CD8-positive, alpha-beta memory T cell (primary cell): ENCODE measurements around the gene GABBR1. TPM values are rescaled to one million over a fixed set of nuclear protein-coding genes. Genes with fewer than 3 reads are reported as not detected.

Source experiments
- CTCF ChIA-PET: fragments of 350-600 bp; sonication (Branson Sonifier 250); formaldehyde crosslinking; loops from one replicate; lab custom pipeline; 2021; ENCODE audit warnings: antibody characterized with exemption; lab: Charles Lee
- POLR2A ChIA-PET: fragments of 350-600 bp; sonication (Branson Sonifier 250); formaldehyde crosslinking; loops from one replicate; lab custom pipeline; 2021; ENCODE audit warnings: antibody characterized with exemption; lab: Charles Lee
- DNase-seq, 5 donors: peaks; one replicate each; pipeline versions ENCODE4 v3.0.0 to v3.0.0-alpha.2; 2020 to 2022; ENCODE audit warnings: mixed read lengths in 1 of 5
- H3K27ac ChIP-seq: one replicate; pipeline ENCODE4 v1.7.0; 2013; ENCODE audit warnings: low read depth, mild to moderate bottlenecking, low read length, moderate library complexity
- H3K27me3 ChIP-seq: 2 replicates; pipeline ENCODE4 v1.7.0; 2013; ENCODE audit warnings: low read length, mild to moderate bottlenecking; ENCODE audit not compliant: insufficient read depth, poor library complexity, severe bottlenecking
- H3K36me3 ChIP-seq: 2 replicates; pipeline ENCODE4 v1.7.0; 2013; ENCODE audit warnings: mild to moderate bottlenecking, low read length, moderate library complexity; ENCODE audit not compliant: insufficient read depth
- H3K4me1 ChIP-seq: 2 replicates; pipeline ENCODE4 v1.7.0; 2013; ENCODE audit warnings: mild to moderate bottlenecking, low read length, moderate library complexity; ENCODE audit not compliant: insufficient read depth
- H3K4me3 ChIP-seq: 2 replicates; pipeline ENCODE4 v1.7.0; 2013; ENCODE audit warnings: mild to moderate bottlenecking, low read length
- H3K9me3 ChIP-seq: 2 replicates; pipeline ENCODE4 v1.7.0; 2013; ENCODE audit warnings: mild to moderate bottlenecking, low read length
- H3K27ac Mint-ChIP-seq, 8 donors: one replicate each; pipeline ENCODE4 v1.8.0; 2020 to 2021; ENCODE audit warnings: mixed read lengths in 8 of 8, mild to moderate bottlenecking in 6 of 8, inconsistent platforms in 3 of 8, moderate library complexity in 3 of 8
- H3K27me3 Mint-ChIP-seq, 2 donors: one replicate each; pipeline ENCODE4 v1.8.0; 2020 to 2021; ENCODE audit warnings: mixed read lengths in 2 of 2, mild to moderate bottlenecking in 1 of 2, moderate library complexity in 1 of 2
- H3K36me3 Mint-ChIP-seq, 3 donors: one replicate each; pipeline ENCODE4 v1.8.0; 2020 to 2021; ENCODE audit warnings: mixed read lengths in 3 of 3, inconsistent platforms in 1 of 3, mild to moderate bottlenecking in 1 of 3
- H3K4me1 Mint-ChIP-seq, 3 donors: one replicate each; pipeline ENCODE4 v1.8.0; 2020 to 2021; ENCODE audit warnings: mixed read lengths in 3 of 3, inconsistent platforms in 1 of 3, mild to moderate bottlenecking in 1 of 3
- H3K4me3 Mint-ChIP-seq, 7 donors: one replicate each; pipeline ENCODE4 v1.8.0; 2020 to 2021; ENCODE audit warnings: mixed read lengths in 7 of 7, mild to moderate bottlenecking in 6 of 7, moderate library complexity in 4 of 7, inconsistent platforms in 2 of 7
- H3K9me3 Mint-ChIP-seq, 5 donors: one replicate each; pipeline ENCODE4 v1.8.0; 2020 to 2022; ENCODE audit warnings: mixed read lengths in 5 of 5, mild to moderate bottlenecking in 3 of 5, moderate library complexity in 2 of 5, inconsistent platforms in 1 of 5
- polyA plus RNA-seq: library from polyadenylated mRNA; unstranded; fragments of 300-500 nt; fragmentation: Illumina TruSeq; gene quantifications from one replicate; pipeline ENCODE4 v1.2.3, GENCODE V29; 2021
- total RNA-seq, 2 experiments: library from RNA; stranded (reverse); gene quantifications; one replicate each; pipeline ENCODE4 v1.2.3, GENCODE V29; 2021

Gene GABBR1
- total and polyA plus RNA-seq, 3 experiments from 2014 or later: 0.45 to 8.8 (median 8.3) TPM

DNA sequence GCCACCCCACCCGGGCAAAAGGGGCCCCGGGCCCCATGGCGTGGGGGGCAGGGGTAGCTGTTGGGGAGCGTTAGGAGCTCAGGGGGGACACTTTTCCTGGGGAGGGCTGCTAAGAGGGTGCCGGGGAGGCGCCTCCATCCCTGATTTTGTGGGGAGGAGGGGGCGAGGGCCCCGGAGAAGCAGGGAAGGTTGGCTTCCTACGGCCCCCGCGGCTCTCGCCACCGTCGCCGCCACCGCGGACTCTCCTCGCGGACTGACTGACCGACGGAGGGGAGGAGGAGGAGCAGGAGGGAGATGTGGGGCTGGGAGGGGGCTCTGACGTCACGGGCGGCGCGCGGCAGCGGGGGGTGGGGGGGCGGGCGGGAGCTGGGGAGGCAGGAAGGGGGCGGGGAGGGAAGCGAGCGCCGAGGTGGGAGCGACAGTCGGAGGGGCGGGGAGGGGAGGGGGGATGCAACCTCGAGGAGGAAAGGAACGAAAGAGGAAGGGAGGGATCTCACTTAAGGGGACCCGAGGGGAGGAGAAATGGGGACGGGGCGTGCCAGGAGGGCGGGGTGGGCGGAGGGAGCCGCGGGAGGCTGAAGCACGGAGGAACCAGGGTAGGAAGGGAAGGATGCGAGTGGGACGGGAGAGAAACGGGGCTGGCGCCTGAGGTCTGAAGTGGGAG lies 5.1 kb downstream of the GABBR1 start:
- H3K27me3 ChIP-seq: peaks cover 4% of the 10 kb centered on the region
- H3K4me1 ChIP-seq: peaks cover 23% of the 10 kb centered on the region
- ChIA-PET POLR2A (interaction anchor here (0.5 to 1.8 kb wide), 3 partner anchors 22 to 1139 kb away, joined by 3 to 9 read pairs (median 3); no protein-coding TSS in a partner anchor), CTCF (interaction anchor here (0.6 to 8.4 kb wide), 4 partner anchors 12 to 431 kb away, joined by 3 to 34 read pairs (median 8); no protein-coding TSS in a partner anchor)
- Mint-ChIP-seq H3K4me3 (peak overlapping the region; percentile 81 to 94 (median 92)), H3K27ac (peak overlapping the region in 6 of 8 donors; percentile 2 to 78 (median 52)), H3K4me1 (peaks cover 33 to 38% (median 36%) of the 10 kb centered on the region in 3 donors), H3K9me3 (no peaks in the 10 kb centered on the region), H3K27me3 (peaks cover 3 to 21% of the 10 kb centered on the region in 2 donors), H3K36me3 (peaks cover 0 to 1% (median under 1%) of the 10 kb centered on the region in 3 donors)
- H3K36me3 ChIP-seq: no peaks in the 10 kb centered on the region
- H3K27ac ChIP-seq: peak overlapping the region; percentile 57
- peak; percentile 37 to 73 (median 51) for DNase-seq
- peak overlapping the region; percentile 78 for H3K4me3 ChIP-seq
- H3K9me3 ChIP-seq: no peaks in the 10 kb centered on the region

DNA sequence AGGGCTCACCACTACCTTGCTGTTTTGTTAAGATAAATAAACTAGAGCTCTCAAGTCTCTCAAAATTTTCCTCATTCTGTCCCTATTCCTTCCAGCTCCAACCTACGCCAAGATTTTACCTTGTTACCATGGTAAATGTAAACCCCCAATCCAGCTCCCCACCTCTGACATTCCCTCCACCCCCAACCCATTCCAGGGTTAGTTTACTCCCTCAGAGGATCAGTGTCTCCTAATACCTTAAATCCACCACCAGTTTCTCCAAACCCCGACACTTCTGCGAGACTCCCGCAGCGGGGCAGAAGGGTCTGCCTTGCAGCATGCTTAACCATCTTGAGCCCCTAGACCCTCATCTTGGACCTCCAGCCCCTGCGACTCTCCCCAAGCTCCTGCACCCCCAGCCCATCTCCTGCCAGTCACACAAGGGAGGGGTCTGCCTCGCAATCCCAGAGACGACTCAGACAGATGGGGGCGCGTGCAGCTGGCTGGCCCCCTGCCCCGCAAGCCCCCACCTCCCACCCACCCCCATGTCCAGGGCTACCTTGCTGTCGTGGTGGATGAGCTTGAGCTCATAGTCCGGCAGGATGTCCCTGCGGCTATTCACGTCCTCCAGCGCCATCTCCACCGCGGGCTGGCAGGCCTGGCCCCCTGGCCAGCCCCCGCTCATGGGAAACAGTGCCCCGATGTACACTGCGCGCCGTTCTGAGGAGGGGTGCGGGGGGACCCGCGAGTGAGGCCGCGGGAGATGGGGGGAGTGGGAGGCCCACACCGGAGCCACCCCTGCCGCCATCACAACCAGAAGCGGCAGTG lies 5.8 kb downstream of the GABBR1 start:
- Histone ChIP-seq H3K4me3 (no peak overlapping the region), H3K4me1 (peaks cover 22% of the 10 kb centered on the region), H3K36me3 (no peaks in the 10 kb centered on the region), H3K9me3 (no peaks in the 10 kb centered on the region), H3K27me3 (peaks cover 4% of the 10 kb centered on the region), H3K27ac (peak overlapping the region; percentile 43)
- H3K4me3 Mint-ChIP-seq: peak overlapping the region; percentile 62 to 77 (median 70)
- CTCF ChIA-PET: interaction anchor here (1.7 to 8.4 kb wide), 3 partner anchors 12 to 27 kb away, joined by 4 to 34 read pairs (median 12); no protein-coding TSS in a partner anchor
- DNase-seq: peak in 1 of 5 donors; percentile 51
- POLR2A ChIA-PET: interaction anchor here (0.5 to 1.8 kb wide), 3 partner anchors 23 to 1139 kb away, joined by 3 to 9 read pairs (median 3); no protein-coding TSS in a partner anchor
- H3K9me3 Mint-ChIP-seq: no peaks in the 10 kb centered on the region
- H3K27ac Mint-ChIP-seq: peak overlapping the region; percentile 23 to 88 (median 59)
- H3K27me3 Mint-ChIP-seq: peaks cover 3 to 20% of the 10 kb centered on the region in 2 donors
- H3K36me3 Mint-ChIP-seq: peaks cover 0 to 4% (median 1%) of the 10 kb centered on the region in 3 donors
- H3K4me1 Mint-ChIP-seq: peaks cover 32 to 37% (median 35%) of the 10 kb centered on the region in 3 donors

DNA sequence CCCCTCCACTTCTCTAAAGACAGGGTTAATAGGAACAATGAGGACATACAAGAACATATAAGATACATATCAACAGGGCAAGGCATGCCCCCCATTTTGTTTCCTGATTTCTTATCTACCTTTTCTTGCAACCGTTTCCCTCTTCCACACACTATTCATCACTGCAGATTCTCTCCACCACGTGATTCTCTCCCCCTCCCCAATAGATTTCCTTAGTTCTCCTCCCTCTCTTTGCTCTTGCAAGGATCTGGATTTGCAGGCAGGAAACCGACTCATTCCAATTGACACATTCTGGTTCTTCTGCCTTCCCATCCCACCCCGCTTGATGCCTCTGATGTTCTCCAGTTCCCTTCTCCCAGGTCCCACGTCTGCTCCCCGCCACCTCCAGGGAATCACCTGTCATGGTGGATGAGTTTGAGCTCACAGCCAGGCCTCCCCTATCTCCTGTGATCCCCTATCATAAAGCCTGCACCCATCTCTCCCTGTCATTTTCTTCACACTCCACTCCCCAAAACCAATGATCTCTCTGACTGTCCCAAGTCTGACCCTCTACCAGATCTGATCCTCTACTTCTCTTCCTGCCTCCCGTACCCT lies 7.5 kb downstream of the GABBR1 start:
- peaks cover 0 to 18% (median 1%) of the 10 kb centered on the region in 3 donors for H3K36me3 Mint-ChIP-seq
- ChIA-PET CTCF (interaction anchor here (1.7 to 8.4 kb wide), 3 partner anchors 14 to 28 kb away, joined by 4 to 34 read pairs (median 12); no protein-coding TSS in a partner anchor), POLR2A (no interaction called here)
- peak overlapping the region in 4 of 8 donors; percentile 11 to 83 (median 34) for H3K27ac Mint-ChIP-seq
- no peak overlapping the region for H3K4me3 ChIP-seq
- peaks cover 0 to 14% of the 10 kb centered on the region in 2 donors for H3K27me3 Mint-ChIP-seq
- H3K4me1 ChIP-seq: peaks cover 8% of the 10 kb centered on the region
- no peaks in the 10 kb centered on the region for H3K9me3 Mint-ChIP-seq
- no peaks in the 10 kb centered on the region for H3K9me3 ChIP-seq
- no peak for DNase-seq
- peak overlapping the region in 1 of 7 donors; percentile 76 for H3K4me3 Mint-ChIP-seq
- H3K27me3 ChIP-seq: peaks cover 3% of the 10 kb centered on the region
- H3K4me1 Mint-ChIP-seq: peaks cover 18 to 23% (median 21%) of the 10 kb centered on the region in 3 donors
- no peaks in the 10 kb centered on the region for H3K36me3 ChIP-seq
- H3K27ac ChIP-seq: no peak overlapping the region

DNA sequence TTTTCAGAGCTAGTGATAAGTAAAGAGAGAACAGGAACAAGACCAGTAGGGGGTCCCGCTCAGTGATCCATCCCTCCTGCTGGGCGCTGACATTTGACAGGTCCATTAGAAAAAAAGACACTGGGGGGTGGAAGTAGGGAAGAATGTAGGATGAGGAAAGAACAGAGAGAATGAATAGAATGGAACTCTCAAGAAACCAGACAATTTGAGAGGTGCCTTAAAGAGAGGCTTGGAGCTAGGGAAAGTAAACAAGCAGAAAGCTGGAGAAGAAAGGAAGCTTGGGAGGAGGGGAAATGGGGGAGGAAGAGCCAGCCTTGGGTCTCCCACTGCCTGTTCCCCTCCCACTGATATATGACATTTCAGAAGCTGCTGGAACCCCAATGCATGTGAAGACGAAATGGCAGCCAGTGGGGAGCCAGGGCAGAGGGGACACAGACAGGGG lies 8.4 kb downstream of the GABBR1 start:
- no peaks in the 10 kb centered on the region for H3K9me3 ChIP-seq
- Mint-ChIP-seq H3K27me3 (peaks cover 0 to 14% of the 10 kb centered on the region in 2 donors), H3K4me1 (peaks cover 18 to 20% (median 18%) of the 10 kb centered on the region in 3 donors), H3K9me3 (no peaks in the 10 kb centered on the region), H3K27ac (peak overlapping the region in 3 of 8 donors; percentile 12 to 79 (median 36)), H3K36me3 (peaks cover 0 to 25% (median 0%) of the 10 kb centered on the region in 3 donors), H3K4me3 (peak overlapping the region in 1 of 7 donors; percentile 16)
- no peaks in the 10 kb centered on the region for H3K36me3 ChIP-seq
- H3K27ac ChIP-seq: no peak overlapping the region
- no peak overlapping the region for H3K4me3 ChIP-seq
- no peaks in the 10 kb centered on the region for H3K27me3 ChIP-seq
- DNase-seq: no peak
- ChIA-PET CTCF (interaction anchor here (1.1 to 8.4 kb wide), 2 partner anchors 11 to 25 kb away, joined by 3 to 34 read pairs; no protein-coding TSS in a partner anchor), POLR2A (no interaction called here)
- H3K4me1 ChIP-seq: peaks cover 8% of the 10 kb centered on the region

DNA sequence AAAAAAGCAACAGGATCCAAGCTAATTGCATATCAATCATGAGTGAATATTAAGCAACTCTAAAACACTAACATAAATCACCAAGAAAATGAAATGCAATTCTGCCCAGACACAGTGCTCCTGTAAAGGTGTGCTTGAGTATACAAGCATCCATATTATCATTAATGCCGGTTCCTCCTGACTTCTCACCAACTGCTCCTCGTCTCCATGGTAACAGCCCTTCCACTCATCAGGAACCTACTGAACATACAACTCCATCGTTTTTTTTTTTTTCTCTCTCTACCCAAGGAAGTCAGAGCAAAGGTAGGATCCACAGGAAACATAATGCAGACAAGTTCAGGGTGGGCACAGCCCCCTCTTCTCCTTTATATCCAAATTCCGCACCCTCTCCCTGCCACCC lies 12.4 kb downstream of the GABBR1 start:
- POLR2A ChIA-PET: no interaction called here

DNA sequence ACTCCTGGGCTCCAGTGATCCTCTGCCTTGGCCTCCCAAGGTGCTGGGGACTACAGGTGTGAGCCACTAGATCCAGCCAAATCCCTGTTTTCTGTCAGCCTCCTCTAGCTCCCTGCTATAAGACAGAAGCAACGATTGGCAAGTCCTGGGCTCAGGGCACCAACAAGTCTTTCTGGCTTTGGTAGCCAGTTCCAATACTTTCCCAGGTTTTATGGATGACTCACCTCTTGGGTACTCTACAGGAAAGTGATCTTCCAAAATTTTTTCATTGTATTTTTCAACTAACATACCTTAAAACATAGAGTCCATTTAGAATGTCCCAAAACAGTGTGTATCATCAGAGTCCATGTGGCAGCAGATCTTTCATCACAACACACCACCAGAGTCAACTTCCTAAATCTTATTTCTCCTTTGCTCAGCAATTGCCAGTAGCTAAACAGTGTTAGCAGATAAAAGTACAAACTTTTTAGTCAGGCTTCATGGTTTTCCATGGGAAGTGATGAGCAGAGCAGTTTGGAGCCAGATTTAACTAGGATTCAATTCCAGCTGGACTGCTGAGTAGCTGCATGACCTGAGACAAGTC lies 13.3 kb downstream of the GABBR1 start:
- H3K4me3 ChIP-seq: no peak overlapping the region
- Mint-ChIP-seq H3K9me3 (no peaks in the 10 kb centered on the region), H3K27ac (peak overlapping the region in 1 of 8 donors; percentile 8), H3K27me3 (peaks cover 0 to 5% of the 10 kb centered on the region in 2 donors), H3K36me3 (peaks cover 0 to 33% (median under 1%) of the 10 kb centered on the region in 3 donors), H3K4me3 (no peak overlapping the region), H3K4me1 (no peaks in the 10 kb centered on the region)
- DNase-seq: no peak
- ChIA-PET CTCF (no interaction called here), POLR2A (no interaction called here)
- H3K4me1 ChIP-seq: no peaks in the 10 kb centered on the region
- H3K36me3 ChIP-seq: no peaks in the 10 kb centered on the region
- H3K27me3 ChIP-seq: no peaks in the 10 kb centered on the region
- no peak overlapping the region for H3K27ac ChIP-seq
- no peaks in the 10 kb centered on the region for H3K9me3 ChIP-seq

More for the DNA sequence above, 12.4 kb downstream of the GABBR1 start:
- Mint-ChIP-seq H3K9me3 (no peaks in the 10 kb centered on the region), H3K27ac (peak overlapping the region in 3 of 8 donors; percentile 8 to 11 (median 9)), H3K4me3 (no peak overlapping the region), H3K27me3 (peaks cover 0 to 8% of the 10 kb centered on the region in 2 donors), H3K36me3 (peaks cover 0 to 32% (median 0%) of the 10 kb centered on the region in 3 donors), H3K4me1 (no peaks in the 10 kb centered on the region)
- CTCF ChIA-PET: no interaction called here
- Histone ChIP-seq H3K4me1 (no peaks in the 10 kb centered on the region), H3K4me3 (no peak overlapping the region), H3K9me3 (no peaks in the 10 kb centered on the region), H3K36me3 (no peaks in the 10 kb centered on the region), H3K27me3 (no peaks in the 10 kb centered on the region), H3K27ac (no peak overlapping the region)
- no peak for DNase-seq
